GM12801 (cell line): ENCODE results near the gene MAT2A.

Experiments
- TF ChIP-seq, protein P1 (sequence below): IDR thresholded peaks from one replicate; pipeline ENCODE4 v1.5.1; 2011; ENCODE audit warnings: control low read depth; ENCODE audit not compliant: insufficient read length; ENCODE audit errors: extremely low read depth

Gene MAT2A

DNA sequence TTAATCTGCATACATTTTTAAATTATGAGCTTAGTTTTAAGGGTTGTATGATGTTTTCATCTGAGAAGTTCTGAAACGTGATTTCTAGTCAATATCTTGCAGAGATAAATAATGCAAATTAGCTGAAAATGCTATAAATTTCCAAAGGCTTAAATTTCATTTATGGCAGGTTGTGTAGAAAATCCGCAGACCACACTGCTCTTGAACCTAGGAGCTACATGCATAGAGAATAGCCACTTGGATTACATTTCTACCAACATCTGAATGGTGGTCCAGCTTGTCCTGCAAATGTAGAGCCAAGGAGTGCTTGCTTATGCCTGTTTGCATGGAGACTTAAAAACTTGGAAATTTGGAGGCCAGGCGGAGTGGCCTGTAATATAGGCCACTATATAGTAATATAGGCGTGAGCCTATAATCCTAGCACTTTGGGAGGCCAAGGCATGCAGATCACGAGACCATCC is 6.8 kb downstream of the MAT2A start:
- TF ChIP-seq, protein P1, sequence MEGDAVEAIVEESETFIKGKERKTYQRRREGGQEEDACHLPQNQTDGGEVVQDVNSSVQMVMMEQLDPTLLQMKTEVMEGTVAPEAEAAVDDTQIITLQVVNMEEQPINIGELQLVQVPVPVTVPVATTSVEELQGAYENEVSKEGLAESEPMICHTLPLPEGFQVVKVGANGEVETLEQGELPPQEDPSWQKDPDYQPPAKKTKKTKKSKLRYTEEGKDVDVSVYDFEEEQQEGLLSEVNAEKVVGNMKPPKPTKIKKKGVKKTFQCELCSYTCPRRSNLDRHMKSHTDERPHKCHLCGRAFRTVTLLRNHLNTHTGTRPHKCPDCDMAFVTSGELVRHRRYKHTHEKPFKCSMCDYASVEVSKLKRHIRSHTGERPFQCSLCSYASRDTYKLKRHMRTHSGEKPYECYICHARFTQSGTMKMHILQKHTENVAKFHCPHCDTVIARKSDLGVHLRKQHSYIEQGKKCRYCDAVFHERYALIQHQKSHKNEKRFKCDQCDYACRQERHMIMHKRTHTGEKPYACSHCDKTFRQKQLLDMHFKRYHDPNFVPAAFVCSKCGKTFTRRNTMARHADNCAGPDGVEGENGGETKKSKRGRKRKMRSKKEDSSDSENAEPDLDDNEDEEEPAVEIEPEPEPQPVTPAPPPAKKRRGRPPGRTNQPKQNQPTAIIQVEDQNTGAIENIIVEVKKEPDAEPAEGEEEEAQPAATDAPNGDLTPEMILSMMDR = no peak

DNA sequence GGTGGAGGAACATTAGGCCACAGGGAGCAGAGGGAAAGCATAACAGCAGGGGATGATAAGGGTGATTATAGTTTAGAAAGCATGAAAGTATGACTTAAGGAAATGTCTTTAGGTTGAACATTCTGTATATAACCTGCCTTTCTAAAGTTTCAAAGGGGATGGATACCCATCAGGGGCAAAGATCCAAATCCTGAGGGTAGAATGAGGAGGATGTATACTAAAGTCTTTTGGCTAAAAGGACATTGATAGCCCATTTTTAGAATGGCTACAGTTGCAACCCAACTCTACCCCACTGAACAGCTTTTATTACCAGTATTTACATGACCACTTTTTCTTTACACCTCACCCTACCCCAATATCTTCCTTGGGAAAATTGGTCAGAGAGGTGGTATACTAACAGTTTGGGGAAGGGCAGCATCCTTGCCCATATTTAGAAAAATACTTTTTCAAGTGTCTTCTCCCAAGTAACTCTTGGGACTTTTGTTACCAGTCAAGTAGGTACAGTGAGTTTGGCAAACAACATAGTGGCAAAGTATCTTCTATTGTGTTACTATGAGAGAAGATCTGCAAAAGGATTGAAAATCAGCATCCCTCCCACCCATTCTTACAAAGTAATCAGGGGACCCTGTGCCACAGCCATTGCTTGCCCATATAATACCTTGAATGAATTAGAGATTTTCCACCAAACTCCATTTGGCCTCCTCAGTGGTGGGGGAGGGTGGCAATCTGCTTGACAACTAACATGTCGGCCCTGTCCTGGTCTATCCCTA is 8.3 kb downstream of the MAT2A start:
- TF ChIP-seq, protein P1 = no peak

DNA sequence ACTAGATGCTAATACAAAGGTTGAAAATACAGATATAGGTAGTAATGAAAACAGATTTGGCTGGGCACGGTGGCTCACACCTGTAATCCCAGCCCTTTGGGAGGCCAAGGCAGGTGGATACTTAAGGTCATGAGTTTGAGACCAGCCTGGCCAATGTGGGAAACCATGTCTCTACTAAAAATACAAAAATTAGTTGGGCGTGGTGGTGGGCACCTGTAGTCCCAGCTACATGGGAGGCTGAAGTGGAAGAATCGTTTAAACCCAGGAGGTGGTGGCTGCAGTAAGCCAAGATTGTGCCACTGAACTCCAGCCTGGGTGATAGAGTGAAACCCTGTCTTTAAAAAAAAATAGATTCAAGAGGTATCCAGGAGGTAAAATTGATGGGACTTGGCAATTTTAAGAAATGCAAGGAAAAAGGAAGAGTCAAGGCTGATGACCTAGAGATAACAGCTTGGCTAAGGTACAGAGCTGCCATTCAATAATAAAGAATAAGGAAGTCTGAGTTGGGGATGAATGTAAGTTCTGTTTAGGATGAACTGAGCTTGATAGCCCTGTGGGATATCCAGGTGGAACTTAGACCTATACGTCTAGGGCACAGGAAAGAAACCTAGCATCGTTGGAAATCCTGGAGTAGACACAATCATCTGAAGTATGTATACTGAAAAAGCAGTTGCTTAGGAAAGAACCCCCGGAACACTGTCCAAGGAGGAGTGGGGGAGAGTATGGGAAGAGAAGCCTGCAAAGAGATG is 9.1 kb downstream of the MAT2A start:
- TF ChIP-seq, protein P1 = no peak

DNA sequence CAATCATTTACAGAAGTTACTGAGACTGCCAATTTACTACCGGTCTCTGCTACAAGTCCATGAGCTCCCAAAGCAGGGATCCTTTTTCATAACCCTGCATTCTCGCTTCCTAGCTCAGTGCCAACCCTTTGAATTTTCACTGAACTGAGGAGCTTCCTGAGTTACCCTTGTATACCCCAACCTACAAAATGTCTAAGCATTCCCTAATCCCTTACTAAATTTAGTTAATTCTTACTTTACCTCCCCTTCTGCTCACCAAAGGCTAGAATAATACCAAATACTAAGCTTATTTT is 9.6 kb downstream of the MAT2A start:
- TF ChIP-seq, protein P1 = no peak

DNA sequence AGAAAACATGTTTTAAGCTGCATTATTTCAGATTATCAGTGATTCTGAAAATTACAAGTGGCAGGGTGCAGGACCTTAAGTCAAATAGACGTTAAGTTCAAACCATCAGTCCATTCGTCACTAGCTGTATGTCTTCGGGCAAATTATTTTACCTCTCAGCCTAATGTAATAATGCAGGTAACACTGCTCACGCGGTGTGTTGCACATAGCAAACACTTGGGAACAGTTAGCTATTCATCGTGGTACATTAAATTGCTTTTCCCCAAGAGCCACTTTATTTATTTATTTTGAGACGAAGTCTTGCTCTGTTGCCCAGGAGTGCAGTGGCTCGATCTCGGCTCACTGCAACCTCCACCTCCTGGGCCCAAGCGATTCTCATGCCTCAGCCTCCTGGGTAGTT is 10.1 kb downstream of the MAT2A start:
- TF ChIP-seq, protein P1 = no peak

DNA sequence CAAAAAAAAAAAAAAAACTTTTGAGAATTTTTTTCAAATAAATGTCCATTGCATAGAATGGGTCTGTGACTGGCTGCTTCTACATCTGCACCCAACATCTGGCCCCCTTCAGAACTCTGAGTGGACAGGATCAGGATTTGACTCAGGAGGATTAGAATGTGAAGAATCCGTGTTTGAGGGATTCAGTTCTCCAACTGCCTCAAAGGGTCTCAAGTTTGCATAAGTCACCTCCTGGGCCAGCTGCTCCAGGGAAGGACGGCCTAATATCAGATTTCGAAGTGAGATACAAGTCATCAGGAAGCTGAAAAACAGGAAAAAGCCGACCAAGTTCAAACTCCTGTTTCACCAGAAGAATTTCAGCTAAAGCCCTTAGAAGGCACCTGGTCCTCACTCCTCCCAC is 10.9 kb downstream of the MAT2A start:
- TF ChIP-seq, protein P1 = no peak

DNA sequence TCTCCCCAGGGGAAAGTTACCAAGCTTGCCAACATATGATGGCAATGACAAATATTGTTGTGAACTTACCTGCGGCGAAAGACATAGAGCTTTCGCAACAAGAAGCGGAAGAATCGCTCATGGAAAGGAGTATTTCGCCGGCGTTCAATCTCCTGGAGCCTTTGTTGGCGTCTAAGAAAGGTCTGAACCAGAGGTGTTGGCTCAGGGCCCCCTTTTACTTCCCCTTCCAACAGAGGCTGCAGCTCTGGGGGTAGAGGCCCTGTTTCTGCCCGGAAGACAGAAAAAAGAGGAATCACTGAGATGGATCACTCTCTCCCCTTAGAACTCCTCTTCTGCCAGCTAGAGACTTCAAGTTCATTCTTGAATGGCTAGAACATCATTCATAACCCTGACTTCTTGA is 11.5 kb downstream of the MAT2A start:
- TF ChIP-seq, protein P1 = no peak
